Stimulated activated memory B cell treated with anti-CD40 and anti-IgM and Interleukin-4, amounts not matched to agents 10 μg/mL and 1 μg/mL and 100 μg/mL, for 72 hours (primary cell): ENCODE data around the gene NR2F6.

Source experiments
- ATAC-seq: fragments of 150-1000 bp; cut with Tn5 transposase; 2 replicates; pipeline ENCODE4 v1.10.0; 2021
- H3K27ac Mint-ChIP-seq: one replicate; pipeline ENCODE4 v1.8.0; 2022; ENCODE audit warnings: mild to moderate bottlenecking, mixed read lengths
- H3K27me3 Mint-ChIP-seq: one replicate; pipeline ENCODE4 v1.8.0; 2022; ENCODE audit warnings: mixed read lengths
- H3K36me3 Mint-ChIP-seq: one replicate; pipeline ENCODE4 v1.8.0; 2022; ENCODE audit warnings: mixed read lengths
- H3K4me1 Mint-ChIP-seq: one replicate; pipeline ENCODE4 v1.8.0; 2022; ENCODE audit warnings: mixed read lengths
- H3K4me3 Mint-ChIP-seq: one replicate; pipeline ENCODE4 v1.8.0; 2022; ENCODE audit warnings: mild to moderate bottlenecking, moderate library complexity, mixed read lengths
- H3K9me3 Mint-ChIP-seq: one replicate; pipeline ENCODE4 v1.8.0; 2022; ENCODE audit warnings: mixed read lengths

The NR2F6 gene

GRCh38 chr19:17249887-17250548 lies 4.3 kb upstream of the NR2F6 start:
- Mint-ChIP-seq H3K9me3 (no peaks in the 10 kb centered on the region), H3K4me1 (peaks cover 17% of the 10 kb centered on the region), H3K4me3 (no peak overlapping the region), H3K27ac (no peak overlapping the region), H3K27me3 (no peaks in the 10 kb centered on the region), H3K36me3 (no peaks in the 10 kb centered on the region)
- ATAC-seq, result no peak

GRCh38 chr19:17248011-17248776 lies 2.5 kb upstream of the NR2F6 start:
- Mint-ChIP-seq H3K4me3 (peak overlapping the region; percentile 24), H3K27ac (no peak overlapping the region), H3K4me1 (peaks cover 30% of the 10 kb centered on the region), H3K27me3 (no peaks in the 10 kb centered on the region), H3K36me3 (no peaks in the 10 kb centered on the region), H3K9me3 (no peaks in the 10 kb centered on the region)
- no peak for ATAC-seq

- Mint-ChIP-seq H3K27ac (peak overlapping the region; percentile 92), H3K9me3 (no peaks in the 10 kb centered on the region), H3K4me1 (peaks cover 42% of the 10 kb centered on the region), H3K36me3 (no peaks in the 10 kb centered on the region), H3K27me3 (no peaks in the 10 kb centered on the region), H3K4me3 (peak overlapping the region; percentile 98)
- ATAC-seq, result no peak
Observed at GRCh38 chr19:17246681-17247425, 1.1 kb upstream of the NR2F6 start.

GRCh38 chr19:17244618-17245534 lies 843 bp downstream of the NR2F6 start:
- Mint-ChIP-seq H3K36me3 (no peaks in the 10 kb centered on the region), H3K9me3 (no peaks in the 10 kb centered on the region), H3K4me1 (peaks cover 46% of the 10 kb centered on the region), H3K4me3 (peak overlapping the region; percentile 72), H3K27ac (no peak overlapping the region), H3K27me3 (no peaks in the 10 kb centered on the region)
- ATAC-seq, result peak; percentile 42

- peaks cover 46% of the 10 kb centered on the region for H3K4me1 Mint-ChIP-seq
- H3K4me3 Mint-ChIP-seq, result peak overlapping the region; percentile 72
- no peak for ATAC-seq
- no peaks in the 10 kb centered on the region for H3K27me3 Mint-ChIP-seq
- no peaks in the 10 kb centered on the region for H3K36me3 Mint-ChIP-seq
- H3K27ac Mint-ChIP-seq, result no peak overlapping the region
- no peaks in the 10 kb centered on the region for H3K9me3 Mint-ChIP-seq
Observed at GRCh38 chr19:17243830-17244617, 1.7 kb downstream of the NR2F6 start.

- ATAC-seq, result no peak
- Mint-ChIP-seq H3K36me3 (no peaks in the 10 kb centered on the region), H3K4me3 (peak overlapping the region; percentile 15), H3K9me3 (no peaks in the 10 kb centered on the region), H3K4me1 (peaks cover 46% of the 10 kb centered on the region), H3K27me3 (no peaks in the 10 kb centered on the region), H3K27ac (peak overlapping the region; percentile 31)
Observed at GRCh38 chr19:17243211-17243829, 2.4 kb downstream of the NR2F6 start.

- no peaks in the 10 kb centered on the region for H3K27me3 Mint-ChIP-seq
- H3K9me3 Mint-ChIP-seq, result no peaks in the 10 kb centered on the region
- no peak for ATAC-seq
- peak overlapping the region; percentile 31 for H3K27ac Mint-ChIP-seq
- H3K4me1 Mint-ChIP-seq, result peaks cover 46% of the 10 kb centered on the region
- no peak overlapping the region for H3K4me3 Mint-ChIP-seq
- H3K36me3 Mint-ChIP-seq, result no peaks in the 10 kb centered on the region
Observed at GRCh38 chr19:17242431-17243208, 3.1 kb downstream of the NR2F6 start.

- H3K4me3 Mint-ChIP-seq, result no peak overlapping the region
- H3K36me3 Mint-ChIP-seq, result no peaks in the 10 kb centered on the region
- ATAC-seq, result no peak
- H3K9me3 Mint-ChIP-seq, result no peaks in the 10 kb centered on the region
- H3K27me3 Mint-ChIP-seq, result no peaks in the 10 kb centered on the region
- peaks cover 29% of the 10 kb centered on the region for H3K4me1 Mint-ChIP-seq
- no peak overlapping the region for H3K27ac Mint-ChIP-seq
Observed at GRCh38 chr19:17240826-17241399, 4.8 kb downstream of the NR2F6 start.

GRCh38 chr19:17240062-17240752 lies 5.5 kb downstream of the NR2F6 start:
- H3K27ac Mint-ChIP-seq, result no peak overlapping the region
- peaks cover 28% of the 10 kb centered on the region for H3K4me1 Mint-ChIP-seq
- no peaks in the 10 kb centered on the region for H3K9me3 Mint-ChIP-seq
- no peaks in the 10 kb centered on the region for H3K27me3 Mint-ChIP-seq
- no peak overlapping the region for H3K4me3 Mint-ChIP-seq
- ATAC-seq, result no peak
- no peaks in the 10 kb centered on the region for H3K36me3 Mint-ChIP-seq

- no peaks in the 10 kb centered on the region for H3K9me3 Mint-ChIP-seq
- peaks cover 24% of the 10 kb centered on the region for H3K4me1 Mint-ChIP-seq
- H3K4me3 Mint-ChIP-seq, result no peak overlapping the region
- no peak for ATAC-seq
- H3K27ac Mint-ChIP-seq, result no peak overlapping the region
- no peaks in the 10 kb centered on the region for H3K27me3 Mint-ChIP-seq
- no peaks in the 10 kb centered on the region for H3K36me3 Mint-ChIP-seq
Observed at GRCh38 chr19:17237747-17238706, 7.7 kb downstream of the NR2F6 start.

GRCh38 chr19:17236811-17237543 lies 8.7 kb downstream of the NR2F6 start:
- H3K4me1 Mint-ChIP-seq, result peaks cover 15% of the 10 kb centered on the region
- no peak overlapping the region for H3K4me3 Mint-ChIP-seq

More at GRCh38 chr19:17236811-17237543, 8.7 kb downstream of the NR2F6 start:
- Mint-ChIP-seq H3K9me3 (no peaks in the 10 kb centered on the region), H3K36me3 (peaks cover 4% of the 10 kb centered on the region), H3K27me3 (no peaks in the 10 kb centered on the region), H3K27ac (peak overlapping the region; percentile 12)
- no peak for ATAC-seq
